Large intestine (tissue), 12 donors: ENCODE data around the gene SNURF. TPM values are rescaled to one million over a fixed set of nuclear protein-coding genes. Genes with fewer than 3 reads are reported as not detected.
"Not testable (repeated sequence)": the region's sequence is repeated elsewhere in the genome, so short reads cannot be mapped to it uniquely, and the experiment has no call there.

Experiments
- DNase-seq, 2 donors: peaks; one replicate each; pipeline versions ENCODE4 v3.0.0 to v3.0.0-alpha.2; 2013
- H3K27ac ChIP-seq: one replicate; pipeline ENCODE4 v1.5.1; 2013; ENCODE audit warnings: low read length
- H3K27me3 ChIP-seq: 2 replicates; pipeline ENCODE4 v1.6.1; 2013; ENCODE audit warnings: low read length; ENCODE audit not compliant: control insufficient read depth, insufficient read depth
- H3K36me3 ChIP-seq: 2 replicates; pipeline ENCODE4 v1.6.1; 2013; ENCODE audit warnings: low read length; ENCODE audit not compliant: control insufficient read depth, insufficient read depth
- H3K4me1 ChIP-seq: one replicate; pipeline ENCODE4 v1.6.1; 2013; ENCODE audit warnings: low read length; ENCODE audit not compliant: control insufficient read depth, insufficient read depth
- H3K4me3 ChIP-seq: one replicate; pipeline ENCODE4 v1.5.1; 2013; ENCODE audit warnings: low read length
- H3K9me3 ChIP-seq: one replicate; pipeline ENCODE4 v1.6.1; 2013; ENCODE audit warnings: mild to moderate bottlenecking, low read depth, low read length, moderate library complexity; ENCODE audit not compliant: control insufficient read depth
- WGBS: methylation state at CpG from one replicate; pipeline ENCODE4 v1.1.5; 2013; ENCODE audit warnings: low lambda C conversion rate; ENCODE audit not compliant: insufficient coverage; 5-methylcytosine and 5-hydroxymethylcytosine counted together
- long read RNA-seq, 11 donors: transcript quantifications; one replicate each; lab custom pipeline, GENCODE V29; 2026
- polyA plus RNA-seq: library from polyadenylated mRNA; unstranded; fragments of 120-200 nt; gene quantifications from one replicate; pipeline ENCODE4 v1.2.1, GENCODE V29; 2013

SNURF gene
- polyA plus RNA-seq, result 18.3 TPM
- long read RNA-seq, donor 1, result 0 reads
- long read RNA-seq, donor 2, partial matches to known transcripts, result 0 of 7 reads
- long read RNA-seq, donor 2, other reads (novel, unspliced or antisense), result 0 of 7 reads
- long read RNA-seq, donor 3, result 0 reads
- long read RNA-seq, donor 4, partial matches to known transcripts, result 0 of 2 reads
- long read RNA-seq, donor 4, other reads (novel, unspliced or antisense), result 0 of 2 reads
- long read RNA-seq, donor 5, partial matches to known transcripts, result 0 of 1 reads
- long read RNA-seq, donor 5, other reads (novel, unspliced or antisense), result 0 of 1 reads
- long read RNA-seq, donor 6, partial matches to known transcripts, result 0 of 3 reads
- long read RNA-seq, donor 6, other reads (novel, unspliced or antisense), result 0 of 3 reads
- long read RNA-seq, donor 7, partial matches to known transcripts, result 0 of 1 reads
- long read RNA-seq, donor 7, other reads (novel, unspliced or antisense), result 0 of 1 reads
- long read RNA-seq, donor 8, partial matches to known transcripts, result 0 of 6 reads
- long read RNA-seq, donor 8, other reads (novel, unspliced or antisense), result 0 of 6 reads
- long read RNA-seq, donor 9, partial matches to known transcripts, result 0 of 7 reads
- long read RNA-seq, donor 9, other reads (novel, unspliced or antisense), result 0 of 7 reads
- long read RNA-seq, donor 10, transcript SNURF-201 (4 exons, 331 nt), result major isoform, 6 of 8 reads
- long read RNA-seq, donor 10, partial matches to known transcripts, result 0 of 8 reads
- long read RNA-seq, donor 10, other reads (novel, unspliced or antisense), result 0 of 8 reads
- long read RNA-seq, donor 11, partial matches to known transcripts, result 0 of 2 reads
- long read RNA-seq, donor 11, other reads (novel, unspliced or antisense), result 0 of 2 reads

DNA sequence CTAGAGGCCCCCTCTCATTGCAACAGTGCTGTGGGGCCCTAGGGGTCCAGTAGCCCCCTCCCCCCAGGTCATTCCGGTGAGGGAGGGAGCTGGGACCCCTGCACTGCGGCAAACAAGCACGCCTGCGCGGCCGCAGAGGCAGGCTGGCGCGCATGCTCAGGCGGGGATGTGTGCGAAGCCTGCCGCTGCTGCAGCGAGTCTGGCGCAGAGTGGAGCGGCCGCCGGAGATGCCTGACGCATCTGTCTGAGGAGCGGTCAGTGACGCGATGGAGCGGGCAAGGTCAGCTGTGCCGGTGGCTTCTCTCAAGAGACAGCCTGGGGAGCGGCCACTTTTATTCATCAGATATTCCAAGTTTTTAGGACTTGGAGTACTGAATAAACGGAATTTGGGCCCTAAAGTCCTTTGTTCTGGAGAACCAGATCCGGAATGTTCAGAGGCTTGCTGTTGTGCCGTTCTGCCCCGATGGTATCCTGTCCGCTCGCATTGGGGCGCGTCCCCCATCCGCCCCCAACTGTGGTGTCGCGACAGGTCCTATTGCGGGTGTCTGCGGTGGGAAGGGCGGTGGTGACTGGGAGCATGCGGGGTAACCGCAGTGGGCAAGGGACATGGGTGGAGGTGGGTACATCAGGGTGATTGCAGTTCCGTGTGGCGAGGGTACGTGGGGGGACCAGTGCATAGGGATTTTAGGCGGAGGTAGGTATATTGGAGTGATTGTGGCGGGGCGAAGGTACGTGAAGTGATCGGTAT is at the start of gene SNURF, which contains the start of gene SNRPN:
SNURF (plus strand) TSS at position 205 of the 748 bp plus-strand sequence; CDS start at position 267, 62 bp downstream.
SNRPN (plus strand) TSS at position 205 of the 748 bp plus-strand sequence. CDS start 19,467 bp downstream, outside the sequence.
- WGBS, result 80% methylated on average over 1 of the region's 47 CpGs
- Histone ChIP-seq H3K4me3 (peak within 1 kb of the TSS; percentile 94), H3K36me3 (no peaks in the 10 kb centered on the region), H3K9me3 (peaks cover 17% of the 10 kb centered on the region), H3K27me3 (no peaks in the 10 kb centered on the region), H3K27ac (peak within 1 kb of the TSS; percentile 91), H3K4me1 (no peaks in the 10 kb centered on the region)
- peak; percentile 60 to 71 for DNase-seq

GRCh38 chr15:24916305-24917009 is 38.3 kb upstream of the SNURF start:
- peaks cover 3% of the 10 kb centered on the region for H3K9me3 ChIP-seq

GRCh38 chr15:24917431-24917830 is 37.4 kb upstream of the SNURF start:
- Histone ChIP-seq H3K27ac (no peak overlapping the region), H3K36me3 (no peaks in the 10 kb centered on the region), H3K4me1 (no peaks in the 10 kb centered on the region), H3K4me3 (no peak overlapping the region), H3K9me3 (peaks cover 3% of the 10 kb centered on the region), H3K27me3 (no peaks in the 10 kb centered on the region)
- 92% methylated on average over 2 of the region's 14 CpGs for WGBS
- no peak for DNase-seq

More at GRCh38 chr15:24916305-24917009, 38.3 kb upstream of the SNURF start:
- Histone ChIP-seq H3K27ac (no peak overlapping the region), H3K36me3 (no peaks in the 10 kb centered on the region), H3K27me3 (no peaks in the 10 kb centered on the region), H3K4me1 (no peaks in the 10 kb centered on the region), H3K4me3 (no peak overlapping the region)
- 83% methylated on average over 1 of the region's 8 CpGs for WGBS
- DNase-seq, result no peak

DNA sequence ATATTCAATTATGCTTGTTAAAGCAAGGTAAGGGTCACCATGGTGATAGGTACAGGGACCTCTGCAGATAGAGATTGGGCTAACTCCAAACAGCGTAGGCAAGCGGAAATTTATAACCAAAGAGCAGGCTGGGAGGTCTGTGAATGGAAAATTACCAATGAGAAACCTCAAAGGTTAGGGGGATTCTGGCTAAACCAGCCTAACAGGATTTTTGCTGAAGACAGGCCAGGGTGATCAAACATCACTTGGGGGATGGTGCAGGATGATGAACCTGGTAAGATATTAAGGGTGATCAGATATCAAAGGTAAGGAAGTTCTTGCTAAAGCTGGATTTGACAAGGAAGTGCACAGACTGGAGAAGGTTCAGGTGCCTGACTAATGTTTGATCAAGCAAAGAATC is 35.3 kb upstream of the SNURF start:
- no peaks in the 10 kb centered on the region for H3K27me3 ChIP-seq
- H3K36me3 ChIP-seq, result no peaks in the 10 kb centered on the region
- peak in 1 of 2 donors; percentile 17 for DNase-seq
- H3K9me3 ChIP-seq, result peaks cover 3% of the 10 kb centered on the region
- no peak overlapping the region for H3K4me3 ChIP-seq
- peak overlapping the region; percentile 12 for H3K27ac ChIP-seq
- 70% methylated on average over 2 of the region's 2 CpGs for WGBS
- no peaks in the 10 kb centered on the region for H3K4me1 ChIP-seq

GRCh38 chr15:24922781-24923180 is 32.0 kb upstream of the SNURF start:
- not testable (repeated sequence) for H3K27ac ChIP-seq, H3K4me3 ChIP-seq, H3K4me1 ChIP-seq, DNase-seq, H3K36me3 ChIP-seq, H3K27me3 ChIP-seq, H3K9me3 ChIP-seq
- WGBS, result no CpG with 5 or more reads among the region's 6 CpGs

DNA sequence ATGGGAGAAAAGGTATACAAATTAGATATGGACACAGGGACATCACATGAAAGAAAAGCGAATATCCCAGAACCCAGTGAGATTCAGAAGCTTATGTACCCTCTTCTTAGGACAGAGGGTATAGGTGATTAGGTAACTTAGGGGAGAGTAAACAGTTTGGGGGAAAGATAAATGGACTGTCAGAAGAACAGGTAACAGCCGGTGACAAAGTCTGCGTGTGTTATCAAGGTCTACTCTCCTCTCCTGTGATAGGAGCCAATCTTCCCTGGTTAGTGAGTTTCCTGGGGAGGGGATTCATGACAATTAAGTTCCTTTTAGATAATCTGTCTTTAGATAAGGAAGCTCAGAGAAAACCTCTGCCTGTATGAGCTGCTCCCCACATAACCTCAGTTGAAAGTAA is 30.6 kb upstream of the SNURF start:
- H3K27me3 ChIP-seq, result no peaks in the 10 kb centered on the region
- whole genome bisulfite sequencing, result 29% methylated on average over 1 of the region's 3 CpGs
- peak in 1 of 2 donors; percentile 13 for DNase-seq
- no peaks in the 10 kb centered on the region for H3K9me3 ChIP-seq
- H3K27ac ChIP-seq, result peak overlapping the region; percentile 32
- H3K4me3 ChIP-seq, result no peak overlapping the region
- no peaks in the 10 kb centered on the region for H3K36me3 ChIP-seq
- H3K4me1 ChIP-seq, result no peaks in the 10 kb centered on the region

- peak overlapping the region; percentile 32 for H3K27ac ChIP-seq
- no CpG with 5 or more reads among the region's 2 CpGs for WGBS
- no peak overlapping the region for H3K4me3 ChIP-seq
- no peaks in the 10 kb centered on the region for H3K27me3 ChIP-seq
- no peaks in the 10 kb centered on the region for H3K36me3 ChIP-seq
- no peaks in the 10 kb centered on the region for H3K4me1 ChIP-seq
- DNase-seq, result peak; percentile 13 to 36
- no peaks in the 10 kb centered on the region for H3K9me3 ChIP-seq
These were observed 30.2 kb upstream of the SNURF start for GRCh38 chr15:24924621-24925020.

DNA sequence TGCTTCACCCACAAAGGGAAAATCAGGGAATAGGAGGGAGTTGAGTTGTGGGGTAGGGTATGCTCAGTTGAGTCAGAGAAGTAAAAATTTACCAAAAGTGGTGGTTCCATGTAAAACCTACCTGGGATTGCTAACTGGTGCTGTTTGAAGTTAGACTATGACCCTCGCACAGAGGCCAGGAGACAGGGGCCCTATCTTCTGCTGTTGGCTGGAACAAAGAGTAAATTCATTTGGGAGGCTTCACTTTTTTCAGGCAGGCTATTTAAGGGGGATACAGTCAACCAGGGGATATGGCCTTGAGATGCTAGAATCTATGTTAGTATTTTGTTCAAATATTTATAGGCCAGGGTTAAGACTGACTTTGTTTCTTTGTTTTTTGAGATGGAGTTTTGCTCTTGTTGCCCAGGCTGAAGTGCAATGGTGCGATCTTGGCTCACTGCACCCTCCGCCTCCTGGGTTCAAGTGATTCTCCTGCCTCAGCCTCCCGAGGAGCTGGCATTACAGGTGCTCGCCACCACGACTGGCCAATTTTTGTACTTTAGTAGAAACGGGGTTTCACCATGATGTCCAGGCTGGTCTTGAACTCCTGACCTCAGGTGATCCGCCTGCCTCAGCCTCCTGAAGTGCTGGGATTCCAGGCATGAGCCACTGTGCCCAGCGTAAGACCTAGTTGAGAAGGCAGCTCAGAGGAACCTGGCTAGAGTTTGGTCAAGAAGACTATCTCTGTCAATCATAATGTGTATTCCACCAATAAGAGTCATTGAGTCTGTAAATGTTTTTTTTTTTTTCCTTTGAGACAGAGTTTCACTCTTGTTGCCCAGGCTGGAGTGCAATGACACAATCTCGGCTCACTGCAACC is 22.7 kb upstream of the SNURF start:
- H3K4me3 ChIP-seq, H3K27me3 ChIP-seq, H3K4me1 ChIP-seq, H3K9me3 ChIP-seq, H3K36me3 ChIP-seq, H3K27ac ChIP-seq, DNase-seq: not testable (repeated sequence)
- no CpG with 5 or more reads among the region's 10 CpGs for WGBS

DNA sequence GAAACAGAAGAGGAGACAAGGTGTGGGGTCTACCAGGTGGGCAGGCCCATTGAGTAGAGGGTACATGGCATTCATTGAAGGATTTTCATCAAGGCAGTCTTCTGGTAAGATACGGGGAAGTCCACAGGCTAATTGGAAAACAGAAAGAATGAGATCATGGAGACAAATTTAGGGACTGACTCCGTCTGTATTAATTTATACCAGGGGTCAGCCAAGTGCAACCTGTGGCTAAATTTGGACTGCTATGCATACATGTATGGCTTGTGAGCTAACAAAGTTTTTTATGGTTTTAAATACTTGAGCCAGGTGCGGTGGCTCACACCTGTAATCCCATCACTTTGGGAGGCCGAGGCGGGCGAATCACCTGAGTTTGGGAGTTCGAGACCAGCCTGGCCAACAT is 21.1 kb upstream of the SNURF start:
- DNase-seq, result no peak
- no peak overlapping the region for H3K4me3 ChIP-seq
- H3K27ac ChIP-seq, result no peak overlapping the region
- WGBS, result 93% methylated on average over 2 of the region's 7 CpGs
- H3K27me3 ChIP-seq, result no peaks in the 10 kb centered on the region
- no peaks in the 10 kb centered on the region for H3K9me3 ChIP-seq
- H3K4me1 ChIP-seq, result no peaks in the 10 kb centered on the region
- H3K36me3 ChIP-seq, result no peaks in the 10 kb centered on the region
